Lung (tissue), 12 donors: ENCODE data around the gene EXOC7. TPM values are rescaled to one million over a fixed set of nuclear protein-coding genes. Genes with fewer than 3 reads are reported as not detected.

Experiments
- ATAC-seq: fragments of 200-7000 bp; cut with Tn5 transposase; one replicate; pipeline ENCODE4 v1.9.1; 2020; ENCODE audit warnings: moderate number of reproducible peaks; ENCODE audit not compliant: insufficient read depth, low FRiP score
- DNase-seq, 3 donors: peaks; one replicate each; pipeline ENCODE4 v3.0.0-alpha.2; 2013 to 2017
- H3K27ac ChIP-seq, 2 donors: one replicate each; pipeline ENCODE4 v1.5.1; 2013; ENCODE audit warnings: mild to moderate bottlenecking in 2 of 2, moderate library complexity in 2 of 2, control low read depth in 1 of 2, inconsistent platforms in 1 of 2, low read depth in 1 of 2, low read length in 1 of 2
- H3K27me3 ChIP-seq, 3 donors: one replicate each; pipeline ENCODE4 v1.5.1; 2013; ENCODE audit warnings: low read length in 2 of 3; ENCODE audit not compliant: control insufficient read depth in 3 of 3, insufficient read depth in 3 of 3
- H3K36me3 ChIP-seq, 4 donors: one replicate each; pipeline ENCODE4 v1.5.1; 2013; ENCODE audit warnings: low read length in 4 of 4, mild to moderate bottlenecking in 1 of 4, moderate library complexity in 1 of 4; ENCODE audit not compliant: control insufficient read depth in 4 of 4, insufficient read depth in 4 of 4
- H3K4me1 ChIP-seq, 5 donors: one replicate each; pipeline ENCODE4 v1.5.1; 2013; ENCODE audit warnings: low read length in 5 of 5, mild to moderate bottlenecking in 2 of 5, moderate library complexity in 1 of 5; ENCODE audit not compliant: control insufficient read depth in 5 of 5, insufficient read depth in 5 of 5
- H3K4me3 ChIP-seq: one replicate; pipeline ENCODE4 v1.5.1; 2013; ENCODE audit warnings: mild to moderate bottlenecking, control low read depth, moderate library complexity
- H3K9ac ChIP-seq, 2 donors: one replicate each; pipeline ENCODE4 v1.5.1; 2013; ENCODE audit warnings: low read length in 2 of 2, control low read depth in 1 of 2; ENCODE audit not compliant: insufficient read depth in 1 of 2
- H3K9me3 ChIP-seq, 4 donors: one replicate each; pipeline ENCODE4 v1.5.1; 2013; ENCODE audit warnings: low read length in 3 of 4, mild to moderate bottlenecking in 1 of 4, moderate library complexity in 1 of 4; ENCODE audit not compliant: control insufficient read depth in 4 of 4, insufficient read depth in 3 of 4
- WGBS, 2 donors: extraction: QIAGEN DNeasy Blood & Tissue Kit; methylation state at CpG; one replicate each; pipeline ENCODE4 v1.1.7; 2013; 5-methylcytosine and 5-hydroxymethylcytosine counted together
- polyA plus RNA-seq, 2 donors: library from polyadenylated mRNA; stranded (reverse); fragments of 200-250 nt; gene quantifications; one replicate each; pipeline ENCODE4 v1.2.1, GENCODE V29; 2013
- total RNA-seq, 2 donors: library from RNA; depleted of rRNA in 1 of 2; stranded (reverse); fragments of >200 nt in 1 of 2; gene quantifications; one replicate each; pipeline ENCODE4 v1.2.1, GENCODE V29; 2014 to 2021
- TF ChIP-seq, protein P1 (sequence below): IDR thresholded peaks from 2 replicates; pipeline ENCODE4 v1.5.1; 2012; ENCODE audit warnings: mild to moderate bottlenecking; ENCODE audit errors: control extremely low read depth, extremely low read depth
- donor health status: control.
- donor health status: control.
- donor health status: Bipolar disorder and iron deficiency.
- donor health status: healthy.
- donor health status: DM: yes; HTN: yes; CAD: no.

The EXOC7 gene
- total and polyA plus RNA-seq, 4 donors: 49.9 to 111 (median 80.9) TPM

DNA sequence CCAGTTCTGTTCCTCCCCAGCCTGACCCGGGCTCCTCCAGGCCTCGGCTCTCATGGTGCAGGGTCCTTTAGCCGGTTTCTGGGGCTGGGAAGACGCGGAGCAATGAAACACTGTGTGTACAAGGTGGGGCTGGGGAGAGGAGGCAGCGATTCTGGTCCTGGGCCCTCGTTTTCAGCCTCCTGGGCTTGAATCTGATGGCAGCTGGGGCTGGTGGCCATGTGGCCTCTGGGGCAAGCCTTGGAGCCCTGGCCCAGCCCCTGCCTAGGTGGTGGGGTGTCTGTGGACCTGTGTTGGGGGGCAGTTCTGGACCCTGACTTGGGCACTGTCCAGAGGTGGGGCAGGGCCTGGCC is 33.4 kb upstream of the EXOC7 start:
- TF ChIP-seq, protein P1, sequence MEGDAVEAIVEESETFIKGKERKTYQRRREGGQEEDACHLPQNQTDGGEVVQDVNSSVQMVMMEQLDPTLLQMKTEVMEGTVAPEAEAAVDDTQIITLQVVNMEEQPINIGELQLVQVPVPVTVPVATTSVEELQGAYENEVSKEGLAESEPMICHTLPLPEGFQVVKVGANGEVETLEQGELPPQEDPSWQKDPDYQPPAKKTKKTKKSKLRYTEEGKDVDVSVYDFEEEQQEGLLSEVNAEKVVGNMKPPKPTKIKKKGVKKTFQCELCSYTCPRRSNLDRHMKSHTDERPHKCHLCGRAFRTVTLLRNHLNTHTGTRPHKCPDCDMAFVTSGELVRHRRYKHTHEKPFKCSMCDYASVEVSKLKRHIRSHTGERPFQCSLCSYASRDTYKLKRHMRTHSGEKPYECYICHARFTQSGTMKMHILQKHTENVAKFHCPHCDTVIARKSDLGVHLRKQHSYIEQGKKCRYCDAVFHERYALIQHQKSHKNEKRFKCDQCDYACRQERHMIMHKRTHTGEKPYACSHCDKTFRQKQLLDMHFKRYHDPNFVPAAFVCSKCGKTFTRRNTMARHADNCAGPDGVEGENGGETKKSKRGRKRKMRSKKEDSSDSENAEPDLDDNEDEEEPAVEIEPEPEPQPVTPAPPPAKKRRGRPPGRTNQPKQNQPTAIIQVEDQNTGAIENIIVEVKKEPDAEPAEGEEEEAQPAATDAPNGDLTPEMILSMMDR: no peak
- H3K9me3 ChIP-seq: no peaks in the 10 kb centered on the region
- 82 to 90% methylated on average over 7 of the region's 7 CpGs for WGBS, 2 donors
- no peaks in the 10 kb centered on the region for H3K36me3 ChIP-seq
- no peak overlapping the region for H3K9ac ChIP-seq
- no peak overlapping the region for H3K4me3 ChIP-seq
- peaks cover 0 to 53% (median 12%) of the 10 kb centered on the region in 5 donors for H3K4me1 ChIP-seq
- peaks cover 0 to 66% (median 64%) of the 10 kb centered on the region in 3 donors for H3K27me3 ChIP-seq
- ATAC-seq (no peak), DNase-seq (no peak)
- H3K27ac ChIP-seq: no peak overlapping the region

DNA sequence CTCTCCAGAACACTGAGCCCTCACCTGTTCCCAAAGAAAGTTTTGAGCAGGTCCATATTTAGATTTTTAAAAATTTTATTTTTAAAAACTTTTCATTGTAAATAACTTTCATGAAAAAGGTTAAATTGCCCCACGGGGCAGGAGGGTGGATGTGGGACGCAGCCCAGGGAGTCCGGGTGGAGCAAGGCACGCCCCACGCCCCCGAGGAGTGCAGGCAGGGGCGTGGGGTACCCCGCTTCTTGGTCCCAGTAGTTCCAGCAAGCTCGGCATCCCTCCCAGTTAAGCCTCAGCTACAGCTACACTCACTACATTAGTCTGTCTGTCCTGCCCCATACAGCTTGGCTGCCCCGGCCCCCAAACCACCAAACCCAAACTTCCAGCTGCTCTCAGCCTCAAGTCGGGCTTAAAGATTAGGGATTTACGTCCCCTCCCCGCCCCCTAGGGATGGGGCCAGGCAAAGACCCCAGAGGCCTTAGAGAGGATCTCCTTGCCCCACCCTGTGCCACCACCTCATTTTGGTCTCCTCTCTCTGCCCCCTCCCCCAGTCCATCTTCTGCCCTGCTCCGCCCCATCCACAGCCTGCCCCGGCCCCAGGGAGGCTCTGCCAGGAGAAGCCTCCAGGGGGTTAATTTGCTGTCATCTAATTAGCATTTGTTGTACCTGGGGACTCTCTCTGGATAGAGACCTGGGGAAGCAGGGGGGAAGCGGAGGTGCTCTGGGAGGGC is 32.9 kb upstream of the EXOC7 start:
- peaks cover 0 to 71% (median 69%) of the 10 kb centered on the region in 3 donors for H3K27me3 ChIP-seq
- peaks cover 0 to 49% (median 12%) of the 10 kb centered on the region in 5 donors for H3K4me1 ChIP-seq
- DNase-seq: no peak
- H3K4me3 ChIP-seq: no peak overlapping the region
- WGBS, 2 donors: 86 to 91% methylated on average over 16 of the region's 16 CpGs
- ATAC-seq: no peak
- H3K27ac ChIP-seq: no peak overlapping the region
- no peak overlapping the region for H3K9ac ChIP-seq
- H3K9me3 ChIP-seq: no peaks in the 10 kb centered on the region
- no peaks in the 10 kb centered on the region for H3K36me3 ChIP-seq
- TF ChIP-seq, protein P1: no peak

DNA sequence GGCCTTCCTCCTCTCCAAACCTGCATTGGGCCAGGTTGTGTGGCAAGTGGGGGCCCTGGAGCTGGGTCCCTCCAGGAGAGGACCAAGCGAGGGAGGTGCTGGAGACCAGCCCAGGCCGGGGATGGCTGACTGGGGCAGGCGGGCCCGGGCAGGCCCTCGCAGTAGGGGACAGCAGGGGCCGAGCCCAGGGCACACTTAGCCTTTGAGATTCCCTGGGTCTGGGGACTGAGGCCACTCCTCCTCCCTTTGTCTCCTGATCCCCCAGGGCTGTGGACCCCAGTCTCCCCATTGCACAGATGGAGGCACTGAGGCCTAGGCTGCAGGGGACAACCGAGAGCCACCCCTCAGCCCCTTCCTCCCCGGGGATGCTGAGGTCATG is 32.2 kb upstream of the EXOC7 start:
- H3K27me3 ChIP-seq: peaks cover 0 to 74% (median 71%) of the 10 kb centered on the region in 3 donors
- no peak overlapping the region for H3K4me3 ChIP-seq
- DNase-seq (no peak), ATAC-seq (no peak)
- TF ChIP-seq, protein P1: no peak
- no peaks in the 10 kb centered on the region for H3K9me3 ChIP-seq
- H3K36me3 ChIP-seq: no peaks in the 10 kb centered on the region
- 85 to 87% methylated on average over 8 of the region's 8 CpGs for WGBS, 2 donors
- no peak overlapping the region for H3K27ac ChIP-seq
- H3K4me1 ChIP-seq: peaks cover 0 to 52% (median 12%) of the 10 kb centered on the region in 5 donors
- no peak overlapping the region for H3K9ac ChIP-seq
